Superior temporal gyrus (tissue), 1 donor: ENCODE data around the gene IMPACT.

Experiments
- DNase-seq: peaks from one replicate; pipeline ENCODE4 v3.0.0-alpha.2; 2016; ENCODE audit errors: extremely low spot score

Gene IMPACT, protein sequence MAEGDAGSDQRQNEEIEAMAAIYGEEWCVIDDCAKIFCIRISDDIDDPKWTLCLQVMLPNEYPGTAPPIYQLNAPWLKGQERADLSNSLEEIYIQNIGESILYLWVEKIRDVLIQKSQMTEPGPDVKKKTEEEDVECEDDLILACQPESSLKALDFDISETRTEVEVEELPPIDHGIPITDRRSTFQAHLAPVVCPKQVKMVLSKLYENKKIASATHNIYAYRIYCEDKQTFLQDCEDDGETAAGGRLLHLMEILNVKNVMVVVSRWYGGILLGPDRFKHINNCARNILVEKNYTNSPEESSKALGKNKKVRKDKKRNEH

DNA sequence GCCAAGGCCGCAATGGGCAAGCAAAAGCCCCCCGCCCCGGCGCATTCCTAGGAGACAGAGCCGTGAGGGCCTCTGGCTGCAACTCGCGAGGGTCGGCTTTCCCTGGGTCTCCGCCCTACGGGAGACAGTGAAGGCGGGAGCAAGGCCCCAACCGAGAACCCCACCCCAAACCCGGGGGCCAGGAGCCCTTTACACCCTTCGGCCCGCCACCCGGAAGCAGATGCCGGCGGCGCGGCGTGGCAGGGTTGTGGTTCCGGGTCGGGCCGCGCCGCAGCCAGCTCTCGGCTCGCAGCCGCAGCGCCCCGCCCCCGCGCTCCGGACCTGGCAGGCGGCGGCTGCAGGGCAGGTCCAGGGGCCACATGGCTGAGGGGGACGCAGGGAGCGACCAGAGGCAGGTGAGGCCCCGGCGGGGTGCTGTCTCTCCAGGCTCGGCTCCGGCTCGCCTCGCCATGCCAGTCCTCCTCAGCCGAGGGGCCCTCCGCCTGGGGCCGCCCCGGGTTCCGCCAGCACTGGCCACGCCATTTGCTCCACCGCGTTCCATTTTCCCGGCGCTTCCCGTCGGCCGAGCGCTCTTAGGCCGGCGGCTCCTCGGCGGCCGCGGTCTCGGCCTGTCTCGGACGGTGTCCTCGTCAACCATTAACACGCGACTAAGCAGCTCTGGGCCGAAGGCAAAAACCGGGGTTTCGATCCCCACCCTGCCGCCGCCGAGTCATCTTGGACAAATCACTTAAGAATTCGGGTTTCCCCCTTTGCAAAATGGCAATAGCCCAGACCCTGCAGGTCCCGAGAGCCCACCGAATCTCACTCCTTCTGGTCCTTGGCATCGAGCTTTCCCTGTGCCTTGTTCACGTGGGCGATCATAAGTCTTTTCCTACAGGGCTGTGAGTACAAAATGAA, at the start of gene IMPACT:
Gene IMPACT, plus strand, starts transcription at position 273 of the 897 bp plus-strand sequence. Its CDS starts 87 bp downstream, at position 360.
- peak; percentile 71 for DNase-seq

DNA sequence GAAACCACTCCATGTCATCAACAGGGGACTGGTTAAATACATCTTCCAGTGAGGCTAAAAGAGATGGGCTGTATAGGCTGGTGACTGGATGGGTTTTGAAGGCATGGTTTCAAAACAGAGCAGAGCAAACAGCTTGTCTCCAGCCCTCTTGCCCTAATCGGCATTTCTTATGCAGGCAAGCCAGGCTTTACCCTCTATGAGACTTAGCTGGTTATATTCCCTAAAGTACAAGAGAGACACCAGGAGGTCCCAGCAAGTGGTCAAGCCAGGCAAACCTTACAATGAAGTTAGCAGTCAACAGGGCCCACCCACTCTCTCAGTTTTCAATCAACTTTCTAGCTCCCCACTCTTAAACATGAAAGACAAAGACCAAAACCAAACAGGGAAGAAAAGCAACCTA, 47.9 kb upstream of the IMPACT start:
- DNase-seq = no peak

DNA sequence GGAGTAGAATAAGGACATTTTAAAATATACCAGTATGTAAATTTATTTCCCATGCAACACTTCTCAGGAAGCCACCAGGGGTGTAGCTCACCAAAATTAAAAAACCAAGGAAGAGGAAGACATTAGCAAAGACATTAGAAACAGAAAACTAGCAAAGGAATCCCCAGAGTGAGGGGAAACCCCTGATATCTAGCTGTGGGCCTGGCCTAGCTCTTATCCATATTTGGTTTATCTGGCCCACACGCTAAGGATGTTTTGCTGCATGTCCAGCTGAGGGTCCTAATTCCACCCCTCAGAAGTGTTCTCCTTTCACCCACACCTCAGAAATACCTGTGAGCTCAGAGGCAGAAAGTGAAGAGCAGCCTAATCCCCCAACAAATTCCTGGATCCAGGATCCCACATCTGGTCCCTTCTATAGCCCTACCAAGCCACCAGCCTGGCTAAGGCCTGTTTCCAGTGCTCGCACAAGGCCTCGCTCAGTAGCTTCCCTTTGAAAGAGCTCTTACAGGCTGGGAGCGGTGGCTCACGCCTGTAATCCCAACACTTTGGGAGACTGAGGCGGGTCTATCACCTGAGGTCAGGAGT, 46.2 kb upstream of the IMPACT start:
- DNase-seq = no peak

DNA sequence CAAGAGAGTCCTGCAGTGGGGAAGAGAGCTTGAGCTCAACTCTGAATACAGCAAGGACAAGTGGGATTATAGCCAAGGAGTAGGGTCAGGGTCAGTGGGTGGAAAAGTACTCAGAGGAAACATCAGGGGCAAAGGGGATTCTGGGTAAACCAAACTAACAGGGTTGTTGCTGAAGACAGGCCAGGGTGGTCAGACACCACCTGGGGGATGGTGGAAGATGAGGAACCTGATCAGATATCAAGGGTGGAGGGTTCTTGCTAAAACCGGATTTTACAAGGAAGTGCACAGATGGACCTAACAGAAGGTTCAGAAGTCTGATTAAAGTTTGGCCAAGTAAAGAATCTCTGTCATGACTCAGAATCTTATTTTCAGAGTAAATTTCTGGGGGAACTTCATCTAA, 45.3 kb upstream of the IMPACT start:
- DNase-seq = no peak

DNA sequence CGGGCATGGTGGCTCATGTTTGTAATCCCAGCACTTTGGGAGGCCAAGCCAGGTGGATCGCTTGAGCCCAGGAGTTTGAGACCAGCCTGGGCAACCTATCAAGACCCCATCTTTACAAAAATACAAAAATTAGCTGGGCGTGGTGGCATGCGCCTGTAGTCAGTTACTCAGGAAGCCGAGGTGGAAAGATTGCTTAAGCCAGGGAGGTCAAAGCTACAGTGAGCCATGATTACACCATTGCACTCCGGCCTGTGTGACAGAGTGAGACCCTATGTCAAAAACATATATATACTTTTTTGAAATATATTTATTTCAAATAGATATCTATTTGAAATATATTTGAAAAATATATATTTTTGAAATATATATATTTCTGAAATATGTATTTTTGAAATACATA, 39.8 kb upstream of the IMPACT start:
- DNase-seq = no peak

DNA sequence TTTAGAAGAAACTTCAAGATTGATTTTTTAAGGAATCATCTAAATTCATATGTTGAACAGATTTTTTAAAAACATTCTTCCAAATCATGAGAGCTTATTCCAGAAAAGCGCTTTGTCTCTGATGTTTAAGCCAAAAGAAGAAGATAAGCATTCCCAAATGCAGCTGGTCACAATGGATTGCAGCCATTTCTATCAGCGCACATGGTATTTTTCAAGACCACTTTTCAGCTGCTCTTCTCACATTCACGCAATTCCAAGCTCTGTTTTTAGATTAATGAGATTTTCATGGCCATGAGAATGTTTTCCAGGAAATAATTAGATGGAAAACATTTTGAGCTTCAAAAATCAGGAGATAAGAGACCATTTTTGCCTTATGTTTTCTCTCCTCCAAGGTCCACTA, 37.5 kb upstream of the IMPACT start:
- no peak for DNase-seq

DNA sequence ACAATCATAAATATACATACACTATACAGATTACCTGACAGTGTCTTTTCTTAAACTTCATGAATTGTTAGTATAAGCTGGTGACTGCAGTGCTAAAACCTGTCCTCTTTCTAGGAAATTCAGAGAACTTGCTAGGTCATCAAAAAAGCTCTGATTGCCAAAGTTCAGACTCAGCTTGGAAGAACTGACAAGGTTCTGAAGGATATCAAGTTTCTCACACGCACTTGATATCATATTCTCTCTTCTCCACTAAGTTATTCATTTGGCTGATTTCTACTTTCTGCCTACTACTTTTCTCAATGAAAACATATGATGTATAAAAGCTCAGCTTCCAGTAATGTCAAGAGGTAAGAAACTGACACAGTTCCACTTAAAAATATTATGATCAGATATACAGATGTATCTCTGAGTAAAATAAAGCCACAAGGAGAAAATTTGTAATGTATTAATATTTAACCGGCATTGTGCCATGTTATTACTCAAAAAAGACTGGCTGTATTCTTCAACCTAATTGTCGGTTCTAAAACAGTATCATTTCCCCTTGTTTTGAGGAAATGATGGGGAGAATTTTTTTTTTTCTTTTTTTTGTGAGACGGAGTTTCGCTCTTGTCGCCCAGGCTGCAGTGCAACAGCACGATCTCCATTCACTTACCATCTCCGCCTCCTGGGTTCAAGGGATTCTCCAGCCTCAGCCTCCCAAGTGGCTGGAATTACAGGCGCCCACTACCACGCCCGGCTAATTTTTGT, 31.2 kb upstream of the IMPACT start:
- DNase-seq = peak; percentile 34

DNA sequence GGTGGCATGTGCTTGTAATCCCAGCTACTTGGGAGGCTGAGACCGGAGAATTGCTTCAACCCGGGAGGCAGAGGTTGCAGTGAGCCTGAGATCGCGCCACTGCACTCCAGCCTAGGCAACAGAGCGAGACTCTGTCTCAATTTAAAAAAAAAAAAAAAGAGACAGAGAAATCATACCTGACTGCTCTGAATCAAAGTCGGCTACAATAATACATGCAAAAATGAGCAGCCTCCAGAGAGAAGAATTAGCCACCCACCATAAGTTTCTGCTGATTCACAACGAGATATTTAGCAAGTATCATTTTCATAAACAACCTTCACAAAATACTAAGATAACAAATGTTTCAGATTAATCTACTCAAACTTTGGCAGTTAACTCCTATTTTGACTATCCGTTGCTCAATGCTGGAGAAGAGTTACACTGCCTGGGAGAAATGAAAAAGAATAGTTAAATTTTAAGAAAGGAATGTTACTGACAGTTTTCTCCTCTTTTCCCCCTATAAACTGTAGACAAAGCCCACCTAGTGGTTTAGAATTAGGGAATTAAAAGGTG, 30.3 kb upstream of the IMPACT start:
- DNase-seq = peak; percentile 29

DNA sequence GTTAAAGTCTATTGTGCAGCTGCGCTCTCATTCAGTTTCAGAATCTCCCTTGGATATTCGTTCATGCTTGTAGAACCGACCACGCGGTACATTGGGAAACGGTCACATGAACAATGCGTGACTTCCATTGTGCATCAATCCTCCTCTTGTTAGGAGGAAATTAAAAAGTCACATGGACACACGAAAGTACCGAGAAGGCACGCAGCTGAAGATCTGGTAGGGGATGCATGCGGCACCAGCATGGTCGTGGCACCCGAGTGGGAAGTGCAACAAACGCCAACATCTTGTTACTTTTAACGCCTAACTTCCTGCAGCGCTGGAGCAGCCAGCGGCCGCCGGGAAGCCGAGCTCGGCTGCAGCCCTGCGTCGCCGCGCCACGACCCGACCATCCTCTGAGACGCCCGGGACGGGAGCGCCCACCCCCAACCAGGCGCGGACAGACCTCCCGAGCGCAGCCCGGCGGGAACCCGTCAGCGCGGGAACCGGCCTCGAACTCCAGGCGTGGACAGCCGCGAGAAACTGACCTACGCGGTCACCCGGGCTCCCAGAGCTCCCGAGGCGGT, 29.3 kb upstream of the IMPACT start:
- DNase-seq = peak; percentile 96

DNA sequence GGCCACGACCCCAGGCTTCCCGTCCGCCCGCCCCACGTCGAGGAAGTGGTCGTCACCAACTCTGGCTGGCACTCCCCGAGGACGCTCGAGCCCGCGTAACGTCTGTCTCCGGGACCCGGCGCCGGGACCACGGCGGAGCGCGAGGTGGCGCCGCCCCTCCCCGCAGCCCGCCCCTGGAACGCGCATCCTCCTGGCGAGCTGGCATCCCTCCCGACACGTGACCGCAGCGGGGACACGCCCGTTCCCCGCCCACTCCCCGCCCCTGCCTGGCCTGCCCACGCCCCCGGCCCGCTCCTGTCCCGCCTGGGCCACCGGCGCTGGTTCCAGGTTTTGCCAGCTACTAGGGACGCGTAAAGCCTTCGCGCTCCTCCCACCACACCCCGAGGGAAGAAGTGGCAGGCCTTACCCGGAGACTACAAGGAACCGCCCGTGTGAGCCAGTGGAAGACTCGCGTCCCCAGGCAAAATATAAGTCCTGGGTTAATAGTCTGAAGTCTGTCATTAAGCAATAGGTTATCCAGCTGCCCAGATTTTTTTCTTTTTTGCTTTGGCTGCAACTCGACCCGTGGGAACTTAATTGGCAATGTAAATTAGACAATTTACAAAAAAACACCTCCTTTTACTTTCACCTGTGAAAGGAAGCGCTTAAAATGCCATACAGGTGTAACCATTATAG, 28.6 kb upstream of the IMPACT start, which contains the start of gene OSBPL1A:
Gene OSBPL1A, minus strand, starts transcription at position 131 of the 675 bp plus-strand sequence. CDS start 20,291 bp downstream, outside the sequence.
- DNase-seq = peak; percentile 82

DNA sequence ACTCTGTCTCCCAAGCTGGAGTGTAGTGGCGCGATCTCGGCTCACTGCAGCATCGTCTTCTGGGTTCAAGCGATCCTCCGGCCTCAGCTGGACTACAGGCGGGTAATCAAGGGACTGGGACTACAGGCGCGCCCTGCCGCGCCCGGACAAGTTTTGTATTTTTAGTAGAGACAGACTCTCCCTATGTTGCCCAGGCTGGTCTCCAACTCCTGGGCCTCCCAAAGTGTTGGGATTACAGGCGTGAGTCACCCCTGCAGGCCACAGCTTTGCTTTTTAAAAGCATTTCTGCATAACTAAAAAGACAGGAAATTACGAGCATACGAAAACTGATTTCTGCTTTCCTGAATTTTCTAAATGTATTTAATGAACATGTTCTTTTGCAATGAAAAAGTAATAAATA, 27.9 kb upstream of the IMPACT start:
- DNase-seq = no peak

DNA sequence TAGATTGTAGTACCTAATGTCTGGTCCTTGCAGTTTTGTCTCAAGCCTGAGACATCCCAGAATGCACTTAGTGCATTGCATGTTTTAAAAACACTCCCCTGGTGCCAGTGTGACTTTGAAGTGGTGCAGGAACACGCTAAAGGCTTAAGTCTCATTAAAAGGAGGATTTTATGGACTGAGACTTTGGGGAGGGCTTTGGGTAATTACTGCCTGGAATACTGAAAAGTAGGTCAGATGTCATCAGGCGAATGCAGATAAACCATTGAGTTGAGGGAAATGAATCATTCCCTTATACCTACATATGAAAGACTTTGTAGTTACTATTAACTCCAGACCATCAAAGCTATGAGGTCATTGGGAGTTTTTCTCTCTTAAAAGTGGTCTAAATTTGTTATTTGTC, 25.9 kb upstream of the IMPACT start:
- no peak for DNase-seq

DNA sequence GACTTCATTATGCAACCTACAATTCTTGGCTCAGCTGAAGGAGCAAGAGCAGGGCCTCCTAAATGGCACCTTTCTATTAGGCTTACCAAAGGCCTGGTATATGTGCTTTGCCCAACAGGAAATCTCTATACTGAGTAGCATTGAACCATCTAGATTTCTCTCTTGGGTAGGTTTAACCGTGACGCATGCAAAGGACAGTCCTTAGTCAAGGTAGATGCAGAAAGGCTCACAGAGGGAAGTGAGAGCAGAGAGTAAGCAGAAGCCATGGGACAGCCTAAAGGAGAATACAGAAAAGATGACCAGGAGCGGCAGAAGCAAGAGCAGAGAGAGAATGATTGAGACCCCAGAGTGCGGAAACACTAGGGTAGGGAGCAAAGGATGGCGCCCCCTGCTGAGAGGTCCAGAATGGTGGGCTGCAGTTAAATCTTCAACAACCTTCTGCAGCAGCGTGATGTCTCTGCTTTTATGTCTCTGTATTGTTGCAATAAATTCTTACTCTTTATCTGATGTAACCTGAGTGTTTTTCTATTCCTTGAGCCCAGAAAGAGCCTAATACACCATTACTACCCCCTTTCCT, 24.2 kb upstream of the IMPACT start:
- no peak for DNase-seq

DNA sequence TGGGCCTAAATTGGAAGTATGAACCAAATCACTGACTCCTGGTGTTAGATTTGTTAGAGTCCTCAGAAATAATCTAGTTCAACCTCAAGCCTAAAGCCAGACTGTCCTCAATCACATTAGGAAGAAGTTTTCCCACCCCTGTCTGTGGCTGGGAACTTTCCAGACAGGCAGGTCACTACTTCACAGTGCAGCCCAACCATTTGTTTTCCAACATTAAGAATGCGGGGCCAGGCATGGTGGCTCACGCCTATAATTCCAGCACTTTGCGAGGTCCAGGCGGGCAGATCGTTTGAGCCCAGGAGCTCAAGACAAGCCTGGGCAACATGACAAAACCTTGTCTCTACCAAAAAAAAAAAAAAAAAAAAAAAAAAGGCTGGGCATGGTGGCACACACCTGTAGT, 23.4 kb upstream of the IMPACT start:
- DNase-seq = no peak

DNA sequence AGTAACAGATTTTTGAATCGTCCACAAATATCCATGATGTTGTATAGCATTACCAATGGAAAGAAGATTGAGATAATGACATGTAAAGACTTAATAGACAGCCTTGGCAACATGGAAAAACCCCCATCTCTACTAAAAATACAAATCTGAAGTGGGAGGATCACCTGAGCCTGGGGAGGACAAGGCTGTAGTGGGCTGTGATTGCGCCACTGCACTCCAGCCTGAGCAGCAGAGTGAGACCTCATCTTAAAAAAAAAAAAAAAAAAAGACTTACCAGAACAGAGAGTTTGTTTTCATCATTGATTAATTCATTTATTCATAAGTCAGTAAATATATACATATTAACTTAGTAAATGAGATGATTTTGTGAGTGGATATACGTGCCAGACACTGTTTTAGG, 21.9 kb upstream of the IMPACT start:
- DNase-seq = no peak

DNA sequence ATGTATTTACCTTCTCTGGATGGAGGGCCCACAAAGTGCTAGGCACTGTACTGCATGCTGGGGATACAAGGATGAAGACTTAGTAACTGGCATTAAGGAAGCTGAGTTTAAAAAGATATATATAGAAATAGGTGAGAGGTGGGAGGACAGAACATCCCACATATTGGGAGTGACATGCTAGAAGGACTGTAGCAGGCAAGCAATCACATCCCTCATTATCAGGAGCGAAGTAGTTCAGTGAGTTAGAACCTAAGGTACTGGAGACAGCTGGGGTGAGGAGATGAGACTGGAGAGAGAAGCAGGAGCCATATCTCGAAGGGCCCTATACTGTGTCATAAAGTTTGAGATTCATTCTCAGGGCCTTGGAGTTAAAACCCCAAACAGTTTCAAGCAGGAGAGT, 18.0 kb upstream of the IMPACT start:
- DNase-seq = no peak

DNA sequence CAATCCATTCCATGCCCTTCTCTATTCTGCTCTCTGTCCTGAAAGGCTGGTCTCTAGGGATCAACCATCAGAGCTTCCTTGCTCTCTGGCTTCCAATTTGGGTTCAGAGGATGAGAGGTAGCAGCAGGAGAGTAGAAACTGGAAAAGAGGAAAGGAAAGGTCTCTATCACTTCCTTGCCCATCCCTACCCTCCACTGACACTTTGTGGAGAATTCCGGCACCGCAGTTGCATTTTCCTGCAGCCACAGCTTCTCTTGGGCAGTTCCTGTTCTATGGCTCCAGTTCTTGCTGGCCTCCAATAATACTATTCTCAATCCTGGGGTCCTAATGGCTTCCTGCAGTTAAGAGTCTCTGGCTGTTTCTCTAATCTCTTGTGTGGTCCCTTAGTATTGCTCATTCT, 13.3 kb upstream of the IMPACT start:
- no peak for DNase-seq

DNA sequence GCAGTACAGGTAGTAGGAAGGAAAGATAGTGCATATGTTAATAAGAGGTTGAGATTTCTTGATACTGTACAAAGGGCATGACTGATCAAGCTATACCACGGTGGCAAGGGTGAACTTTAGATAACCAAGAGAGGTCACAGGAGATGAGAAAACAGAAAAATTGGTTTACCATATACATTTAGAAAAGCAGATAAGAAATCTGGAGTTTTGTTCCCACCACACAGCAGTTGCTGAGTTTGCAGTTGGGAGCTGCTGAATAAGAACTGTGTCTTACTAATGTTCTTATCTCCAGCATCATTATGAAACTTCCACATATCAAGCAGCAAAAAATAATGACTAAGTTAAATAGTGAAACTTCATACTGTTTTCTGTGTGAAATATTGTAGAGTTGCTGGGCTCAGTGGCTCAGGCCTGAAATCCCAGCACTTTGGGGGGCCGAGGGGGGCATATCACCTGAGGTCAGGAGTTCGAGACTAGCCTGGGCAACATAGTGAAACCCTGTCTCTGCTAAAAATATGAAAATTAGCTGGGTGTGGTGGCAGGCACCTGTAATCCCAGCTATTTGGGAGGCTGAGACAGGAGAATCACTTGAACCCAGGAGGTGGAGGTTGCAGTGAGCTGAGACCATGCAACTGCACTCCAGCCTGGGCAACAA, 12.0 kb upstream of the IMPACT start:
- no peak for DNase-seq

DNA sequence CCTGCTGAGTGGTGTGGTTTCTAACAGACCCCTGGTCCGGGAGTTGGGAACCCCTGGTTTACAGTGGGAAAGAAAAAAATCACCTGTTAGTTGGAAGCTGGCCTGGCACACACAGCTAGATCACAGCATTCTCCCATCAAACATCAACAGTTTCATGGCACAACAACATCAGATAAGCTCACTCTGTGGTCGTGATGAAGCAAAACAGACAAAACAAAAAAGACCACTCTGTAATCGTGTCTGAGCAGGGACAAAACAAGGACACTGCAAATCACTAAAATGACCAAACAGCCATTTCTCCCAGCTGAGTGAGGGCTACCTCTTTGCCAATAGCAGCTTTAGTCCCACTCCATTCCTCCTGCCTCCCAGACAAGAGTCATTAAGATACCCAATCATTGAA, 9.0 kb upstream of the IMPACT start:
- DNase-seq = no peak

DNA sequence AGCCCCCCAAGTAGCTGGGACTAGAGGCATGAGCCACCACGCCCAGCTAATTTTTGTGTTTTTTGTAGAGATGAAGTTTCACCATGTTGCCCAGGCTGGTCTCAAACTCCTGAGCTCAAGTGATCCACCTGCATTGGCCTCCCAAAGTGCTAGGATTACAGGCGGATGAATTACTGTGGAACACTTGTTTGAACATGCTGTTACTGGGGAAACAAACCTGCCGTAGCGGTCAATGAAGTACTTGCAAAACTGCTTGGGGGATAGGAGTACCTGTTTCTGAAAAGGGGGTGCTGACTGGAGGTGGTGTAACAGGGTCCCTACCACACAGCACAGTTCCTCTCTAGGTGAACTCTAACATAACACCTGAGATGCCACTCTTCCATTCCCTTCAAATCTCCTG, 5.9 kb upstream of the IMPACT start:
- no peak for DNase-seq
